ENCODE results near the gene PRKAB2.
"Not testable (repeated sequence)": the region's sequence is repeated elsewhere in the genome, so short reads cannot be mapped to it uniquely, and the experiment has no call there.

The PRKAB2 gene

DNA sequence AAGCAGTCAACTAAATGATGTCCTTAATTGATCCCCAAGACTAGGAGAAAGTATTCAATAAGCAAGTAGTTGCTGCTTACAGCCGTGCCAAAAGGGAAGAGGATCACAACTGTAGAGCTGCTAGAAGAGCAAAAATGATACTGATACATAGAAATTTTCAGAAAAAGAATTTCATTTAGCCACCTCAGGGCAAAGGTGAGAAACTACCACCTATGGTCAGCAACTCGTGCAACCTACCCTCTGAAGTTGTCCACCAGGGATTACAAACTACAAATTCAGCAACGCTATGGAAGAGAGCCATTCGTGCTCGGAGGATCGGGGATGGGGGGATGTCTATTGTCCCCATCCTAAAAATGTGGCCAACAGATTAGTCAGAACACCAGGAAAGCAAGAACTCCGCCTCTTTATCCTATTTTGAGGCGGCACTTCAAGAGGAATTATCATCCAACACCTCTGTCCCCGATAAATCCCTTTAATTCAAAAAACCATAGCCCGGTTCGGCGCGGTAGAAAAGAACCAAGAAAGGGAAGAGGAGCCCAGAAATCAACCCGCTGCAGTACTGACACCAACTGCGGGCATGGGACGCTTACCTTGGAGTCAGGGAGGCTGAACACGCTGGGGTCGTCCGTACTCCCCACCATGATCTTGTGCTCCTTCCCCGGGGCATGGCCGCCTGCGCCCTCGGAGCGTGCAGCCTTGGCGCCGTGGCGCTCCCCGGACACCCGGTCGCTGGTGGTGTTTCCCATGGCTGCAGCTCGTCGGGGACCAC lies 687 bp downstream of the PRKAB2 start:
- DNase-seq = no peak

DNA sequence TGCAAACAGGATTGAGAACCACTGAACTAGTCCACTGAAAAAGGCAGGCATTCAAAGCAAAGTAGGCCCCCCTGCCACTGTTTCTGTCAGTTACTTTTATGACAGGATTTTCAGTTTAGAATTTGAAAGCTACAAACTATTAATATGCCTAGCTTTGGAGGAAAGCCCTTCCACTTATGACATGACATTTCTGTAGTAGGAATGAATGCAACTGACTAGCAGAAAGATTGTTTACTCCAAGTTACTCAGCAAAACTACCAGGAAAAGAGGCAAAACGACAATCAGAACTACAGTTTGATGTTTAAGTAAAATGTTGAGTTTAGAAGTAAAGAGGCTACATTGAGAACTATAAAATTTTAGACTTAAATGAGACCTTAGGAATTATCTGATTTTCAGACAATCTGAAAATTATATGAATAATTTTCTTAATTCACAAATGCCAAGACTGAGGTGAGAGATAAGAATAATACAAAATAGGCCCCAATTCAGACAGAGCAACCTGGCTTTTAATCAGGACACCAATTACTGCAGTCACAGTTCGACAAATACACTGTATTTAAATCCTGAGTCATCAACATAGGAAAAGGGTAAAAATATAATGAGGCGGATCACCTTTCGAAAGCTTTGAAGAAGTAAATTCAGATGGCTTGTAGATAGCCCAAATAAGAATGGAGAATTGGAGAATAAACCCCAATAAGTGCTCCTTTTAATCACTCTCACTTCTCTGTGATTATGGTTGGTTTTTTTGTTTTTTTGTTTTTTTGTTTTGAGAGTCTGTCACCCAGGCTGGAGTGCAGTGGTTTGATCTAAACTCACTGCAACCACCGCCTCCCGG lies 2.2 kb downstream of the PRKAB2 start:
- no peak for DNase-seq

DNA sequence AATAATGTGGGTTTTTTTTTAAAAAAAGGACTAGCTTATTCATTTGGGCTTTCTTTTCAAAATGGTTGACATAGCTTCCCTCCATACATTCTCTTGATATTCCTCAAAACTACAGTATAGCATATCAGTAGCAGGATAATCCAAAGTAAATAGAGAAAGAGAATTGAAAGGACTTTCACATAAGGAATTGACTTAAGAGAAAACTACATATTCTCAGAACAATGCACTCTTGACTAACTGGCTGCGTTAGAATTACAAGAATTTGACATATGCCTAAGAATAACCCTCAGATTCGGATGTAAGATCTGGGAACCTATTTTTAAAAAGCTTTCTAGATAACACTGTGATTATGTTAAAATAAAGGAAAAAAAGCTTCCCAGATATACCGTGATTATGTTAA lies 3.1 kb downstream of the PRKAB2 start:
- DNase-seq = no peak

DNA sequence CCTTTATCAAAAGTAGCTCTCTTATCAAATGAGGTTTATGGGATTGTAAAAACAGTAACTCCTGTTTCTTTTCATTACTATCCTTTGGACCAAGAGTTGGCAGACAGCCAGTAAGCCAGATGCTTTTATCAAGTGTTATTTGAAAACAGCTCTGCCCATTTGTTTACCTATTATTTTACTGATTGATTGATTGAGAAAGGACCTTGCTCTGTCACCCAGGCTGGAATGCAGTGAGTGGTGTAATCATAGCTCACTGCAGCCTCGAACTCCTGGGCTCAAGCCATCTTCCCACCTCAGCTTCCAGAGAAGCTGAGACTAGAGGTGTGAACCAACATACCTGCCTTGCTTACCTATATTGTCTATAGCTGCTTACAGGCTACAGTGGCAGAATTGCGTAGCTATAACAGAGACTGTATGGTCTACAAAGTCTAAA lies 3.6 kb downstream of the PRKAB2 start:
- DNase-seq = no peak

DNA sequence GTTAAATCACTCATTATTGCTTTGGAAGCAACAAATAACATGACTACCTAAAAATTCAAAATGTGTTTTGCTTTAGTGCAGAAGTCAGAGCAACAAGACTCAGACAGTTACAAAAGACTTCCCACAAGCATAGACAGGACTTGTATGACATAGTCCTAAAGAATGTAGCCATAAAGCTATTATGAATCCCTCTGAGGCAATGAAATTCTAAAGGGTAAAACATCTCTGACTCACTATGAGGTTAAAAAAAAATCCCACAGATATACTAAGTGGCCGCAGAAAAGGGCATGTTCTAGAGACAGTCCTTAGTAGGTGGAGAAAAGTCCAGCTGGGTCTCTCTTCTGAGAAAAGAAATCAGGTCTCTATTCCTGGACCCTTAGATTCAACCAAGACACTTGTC lies 4.9 kb downstream of the PRKAB2 start:
- DNase-seq = no peak

DNA sequence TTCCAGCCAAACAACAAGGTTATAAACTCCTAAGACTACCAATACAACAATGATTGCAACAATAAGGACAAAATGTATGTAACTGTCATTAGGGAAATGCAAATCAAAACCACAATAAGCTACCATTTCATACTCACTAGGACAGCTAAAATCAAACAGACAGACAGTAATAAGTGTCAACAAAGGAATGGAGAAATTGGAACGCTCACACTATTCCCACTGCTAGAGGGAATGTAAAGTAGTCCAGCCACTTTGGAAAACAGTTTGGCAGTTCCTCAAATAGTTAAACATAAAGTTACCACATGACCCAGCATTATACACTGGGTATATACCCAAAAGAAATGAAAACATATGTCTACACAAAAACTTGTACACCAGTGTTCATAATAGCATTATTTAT lies 9.3 kb downstream of the PRKAB2 start:
- no peak for DNase-seq

DNA sequence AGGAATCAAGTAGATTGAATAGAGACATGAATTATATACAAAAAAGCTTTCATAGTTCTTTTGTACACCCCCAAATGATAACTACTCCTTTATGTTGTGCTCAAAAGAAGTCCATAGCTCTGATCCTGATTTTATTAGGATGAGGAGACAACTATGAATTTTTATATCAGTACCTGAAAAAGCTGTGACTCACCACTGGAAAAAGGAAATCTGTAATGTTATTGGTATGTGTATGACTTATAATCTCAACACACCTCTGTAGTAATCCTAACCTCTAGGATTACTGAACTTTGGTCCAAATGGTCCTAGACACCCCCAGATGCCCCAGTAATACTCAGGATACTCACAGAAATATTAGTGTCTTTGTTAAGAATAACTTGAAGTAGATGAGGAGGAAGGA lies 10.2 kb downstream of the PRKAB2 start:
- no peak for DNase-seq

DNA sequence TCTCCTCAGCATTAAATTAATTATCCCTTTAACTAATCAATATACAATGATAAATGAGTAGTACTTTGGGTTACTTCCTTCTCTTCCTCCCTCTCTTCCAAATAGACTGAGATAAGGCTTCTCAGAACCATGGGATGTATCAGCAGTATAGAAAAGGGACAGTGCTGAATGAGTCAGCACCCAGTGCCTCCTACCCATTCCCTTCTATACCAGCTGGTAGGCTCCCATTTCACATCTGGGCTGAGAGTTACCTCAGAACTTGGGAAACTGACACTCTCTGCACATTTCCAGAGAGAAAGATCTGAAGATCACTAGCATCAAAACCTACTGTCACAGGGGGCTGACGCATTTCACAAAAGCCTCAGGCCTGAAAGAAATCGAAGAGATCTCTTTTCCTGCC lies 15.2 kb downstream of the PRKAB2 start:
- not testable (repeated sequence) for DNase-seq

DNA sequence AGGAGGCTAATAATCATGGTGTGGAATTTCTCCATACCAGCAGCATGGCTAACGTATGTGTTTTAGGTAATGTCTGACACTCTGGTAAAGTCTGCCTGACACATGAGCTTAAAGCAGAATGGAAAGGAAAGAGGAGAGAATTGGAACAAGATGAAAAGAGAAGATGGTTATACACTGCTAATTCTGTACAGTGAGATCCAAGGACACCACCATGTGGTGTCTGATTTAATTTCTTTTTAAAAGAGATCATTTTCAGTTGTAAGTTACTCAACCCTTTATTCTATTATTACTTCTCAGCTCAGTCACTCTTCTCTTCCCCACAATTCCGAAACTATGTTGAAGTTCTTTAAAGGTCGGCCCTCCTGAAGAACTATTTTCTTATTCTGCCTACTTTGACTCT lies 15.6 kb downstream of the PRKAB2 start:
- DNase-seq = no peak

DNA sequence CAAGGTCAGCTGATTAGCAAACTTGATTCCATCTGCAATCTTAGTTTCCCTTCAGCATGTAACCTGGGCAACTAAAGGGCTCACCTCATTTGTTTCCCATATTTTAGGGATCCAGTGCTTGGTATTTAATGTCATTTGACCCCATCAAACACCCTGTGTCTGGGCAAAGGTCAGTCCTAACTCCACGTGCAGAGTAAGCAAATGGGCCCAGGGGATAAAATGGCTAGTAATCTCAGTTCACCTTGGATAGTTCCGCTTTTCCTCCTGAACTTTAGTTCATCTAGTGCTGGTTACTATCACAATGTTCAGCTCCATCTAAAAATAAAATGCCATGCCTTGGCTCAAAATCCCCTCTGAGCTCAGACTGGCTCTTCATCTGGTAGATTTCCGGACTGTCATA lies 19.5 kb downstream of the PRKAB2 start:
- DNase-seq = no peak

DNA sequence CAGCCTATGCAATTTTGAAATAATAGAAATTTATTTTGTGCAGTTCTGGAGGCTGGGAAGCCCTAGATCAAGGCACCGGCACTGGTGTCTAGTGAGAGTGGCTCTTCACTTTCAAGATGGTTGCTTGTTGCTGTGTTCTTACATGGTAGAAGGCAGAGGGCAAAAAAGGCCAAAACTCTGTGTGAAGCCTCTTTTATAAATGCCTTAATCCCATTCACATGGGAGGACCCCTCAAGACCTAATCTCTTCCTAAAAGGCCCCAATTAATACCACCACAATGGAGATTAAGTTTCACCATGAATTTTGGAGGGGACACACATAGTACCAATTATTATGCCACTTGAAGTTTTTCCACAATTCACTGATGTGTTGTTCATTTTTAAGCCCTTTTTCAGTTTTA lies 21.0 kb downstream of the PRKAB2 start:
- DNase-seq = no peak

DNA sequence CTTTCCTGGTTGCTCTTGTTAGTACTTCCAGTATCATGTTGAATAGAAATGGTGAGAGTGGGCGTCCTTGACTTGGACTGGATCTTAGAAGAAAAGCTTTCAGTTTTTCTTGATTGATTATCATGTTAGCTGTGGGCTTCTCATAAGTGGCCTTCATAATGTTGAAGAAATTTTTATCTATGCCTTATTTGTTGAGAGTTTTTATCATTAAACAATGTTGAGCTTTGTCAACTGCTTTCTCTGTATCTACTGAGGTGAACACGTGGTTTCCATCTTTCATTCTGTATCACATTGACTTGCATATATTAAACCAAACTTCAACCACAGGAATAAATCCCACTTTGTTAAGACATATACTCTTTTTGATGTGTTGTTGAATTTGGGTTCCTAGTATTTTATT lies 29.4 kb downstream of the PRKAB2 start:
- DNase-seq = no peak

DNA sequence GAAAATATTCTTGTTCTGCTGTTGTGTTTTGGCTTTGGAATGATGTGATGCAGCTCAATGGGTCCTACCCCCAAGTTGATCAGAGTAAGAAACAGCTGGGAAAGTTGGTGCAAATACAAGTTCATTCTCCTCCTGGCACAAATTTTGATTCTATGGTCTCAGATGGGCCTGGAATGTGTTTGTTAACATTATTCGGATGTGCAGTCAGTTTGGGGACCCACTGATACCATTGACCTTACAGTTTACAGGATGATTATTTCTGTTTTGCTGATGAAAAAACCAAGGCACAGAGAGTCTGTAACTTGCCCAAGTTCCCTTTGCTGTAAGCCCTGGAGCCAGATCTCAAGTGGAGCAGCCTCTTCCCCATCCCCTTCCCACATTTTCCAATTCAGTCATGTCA lies 41.5 kb downstream of the PRKAB2 start:
- DNase-seq = not testable (repeated sequence)

DNA sequence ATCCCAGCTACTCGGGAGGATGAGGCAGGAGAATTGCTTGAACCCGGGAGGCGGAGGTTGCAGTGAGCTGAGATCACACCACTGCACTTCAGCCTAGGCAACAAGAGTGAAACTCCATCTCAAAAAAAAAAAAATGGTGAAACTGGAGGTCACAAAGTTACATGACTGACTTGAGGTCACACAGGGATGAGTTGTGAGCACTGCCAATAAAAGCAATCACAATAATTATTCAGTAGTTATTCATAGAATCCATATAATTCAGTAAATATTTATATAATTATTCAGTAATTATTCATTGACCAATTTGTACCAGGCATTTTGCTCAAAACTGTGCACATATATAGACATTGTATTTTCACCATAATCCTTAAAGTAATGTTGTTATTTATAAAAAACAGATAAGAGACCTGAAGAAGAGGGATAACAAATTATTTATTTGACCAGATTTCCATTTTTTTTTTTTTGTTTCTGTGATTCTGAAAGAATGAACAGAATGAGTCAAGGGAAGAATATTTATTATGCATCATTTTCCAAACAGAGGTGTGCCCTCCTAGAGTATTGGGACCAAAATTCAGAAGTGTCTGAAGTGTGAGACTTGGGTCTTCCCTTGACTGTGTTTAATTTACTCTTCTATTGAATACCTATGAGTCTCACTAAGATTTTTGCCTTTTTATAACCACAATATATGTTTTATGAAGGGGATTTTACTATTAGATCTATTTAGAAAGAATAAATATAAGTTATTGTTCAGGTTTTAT lies 43.0 kb downstream of the PRKAB2 start:
- DNase-seq = no peak

DNA sequence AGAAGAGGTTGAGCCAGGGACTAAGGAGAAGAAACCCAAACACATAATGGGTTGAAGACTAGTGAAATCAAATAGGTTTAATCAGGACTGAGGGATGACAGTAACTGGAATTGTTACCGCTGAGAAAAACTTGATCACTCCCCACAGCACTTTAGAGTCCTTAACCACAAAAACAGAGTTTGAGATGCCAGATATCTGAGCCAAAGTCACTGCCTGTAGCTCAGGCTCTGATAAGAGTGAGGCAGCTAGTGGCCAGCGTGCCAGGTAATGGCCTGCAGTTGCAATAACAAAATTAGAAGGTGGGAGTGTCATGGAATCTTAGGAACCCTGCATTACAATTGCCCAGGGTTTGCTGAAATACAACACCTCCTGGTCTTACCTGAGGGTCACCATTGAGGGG lies 48.0 kb downstream of the PRKAB2 start:
- DNase-seq = no peak

DNA sequence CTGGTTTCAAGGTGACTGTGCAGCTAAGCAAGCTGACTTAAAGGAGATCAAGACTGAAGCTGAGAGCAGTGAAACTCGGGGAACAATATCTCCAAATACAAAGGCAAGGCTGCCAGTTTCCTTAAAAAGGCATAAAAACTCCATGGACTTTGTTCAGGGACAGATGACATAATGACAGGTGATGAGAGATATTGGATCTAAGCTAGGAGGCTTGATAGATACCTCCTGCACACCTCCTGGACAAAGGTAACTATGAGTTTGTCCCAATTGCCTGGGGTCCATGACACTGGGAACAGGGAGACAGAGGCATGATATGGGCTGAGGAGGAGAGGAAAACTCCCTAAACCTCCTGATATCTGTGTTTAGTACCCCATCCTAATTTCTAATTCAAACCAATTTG lies 55.2 kb downstream of the PRKAB2 start:
- no peak for DNase-seq

DNA sequence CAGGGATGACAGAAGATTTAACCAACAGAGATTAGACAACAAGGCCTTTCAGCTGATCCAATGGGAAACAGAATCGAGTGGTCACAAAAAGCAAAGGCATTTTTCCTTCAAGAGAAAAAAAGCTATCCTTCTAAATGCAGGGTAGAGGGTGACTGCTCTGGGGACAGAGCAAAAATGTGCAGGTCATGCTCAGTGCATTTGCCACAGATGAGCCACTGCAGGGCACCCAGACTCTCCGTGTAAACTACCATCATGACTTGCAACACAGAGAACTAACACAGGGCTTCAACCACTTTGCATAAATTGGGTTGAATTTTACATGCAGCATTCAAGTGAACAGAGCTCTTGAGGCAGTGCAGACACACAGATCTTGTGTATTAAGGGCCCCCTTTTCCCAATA lies 56.8 kb downstream of the PRKAB2 start:
- no peak for DNase-seq

DNA sequence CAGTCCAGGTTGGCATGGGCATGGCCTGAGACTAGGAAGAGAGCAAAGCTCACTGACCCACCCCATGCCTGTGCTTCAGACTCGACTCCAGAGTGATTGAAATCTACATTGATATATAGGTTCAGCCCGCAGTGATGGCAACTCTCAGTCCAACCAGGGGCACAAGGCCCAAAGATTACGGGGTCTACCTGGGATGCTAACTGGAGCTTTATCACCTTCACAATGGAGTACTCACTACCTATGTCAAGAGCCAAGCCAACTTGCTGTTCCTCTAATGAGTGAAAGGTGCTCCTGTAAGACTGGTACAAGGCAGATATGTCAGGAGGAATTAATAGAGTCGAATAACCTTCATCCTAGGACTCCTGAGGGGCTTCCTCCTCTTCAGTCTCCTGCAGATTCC lies 57.2 kb downstream of the PRKAB2 start:
- DNase-seq = not testable (repeated sequence)

DNA sequence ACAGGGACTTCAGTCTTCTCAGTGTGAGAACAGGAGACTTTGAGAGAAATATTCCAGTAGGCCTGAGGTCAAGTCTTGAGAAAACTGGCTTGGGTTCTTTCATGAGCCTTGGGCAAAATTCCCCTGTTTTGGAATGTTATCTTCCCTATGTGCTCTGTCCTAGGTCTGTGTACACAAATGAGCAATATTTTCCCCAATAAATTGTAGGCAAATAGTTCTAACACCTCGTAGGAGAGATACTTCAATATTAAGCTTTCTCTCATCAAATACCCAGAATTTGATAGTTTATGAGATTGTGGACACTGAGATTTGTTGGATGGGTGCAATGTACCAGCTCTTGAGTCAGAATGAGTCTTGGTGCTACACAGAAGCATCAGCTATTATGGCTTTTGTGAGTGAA lies 57.9 kb downstream of the PRKAB2 start:
- DNase-seq = not testable (repeated sequence)

DNA sequence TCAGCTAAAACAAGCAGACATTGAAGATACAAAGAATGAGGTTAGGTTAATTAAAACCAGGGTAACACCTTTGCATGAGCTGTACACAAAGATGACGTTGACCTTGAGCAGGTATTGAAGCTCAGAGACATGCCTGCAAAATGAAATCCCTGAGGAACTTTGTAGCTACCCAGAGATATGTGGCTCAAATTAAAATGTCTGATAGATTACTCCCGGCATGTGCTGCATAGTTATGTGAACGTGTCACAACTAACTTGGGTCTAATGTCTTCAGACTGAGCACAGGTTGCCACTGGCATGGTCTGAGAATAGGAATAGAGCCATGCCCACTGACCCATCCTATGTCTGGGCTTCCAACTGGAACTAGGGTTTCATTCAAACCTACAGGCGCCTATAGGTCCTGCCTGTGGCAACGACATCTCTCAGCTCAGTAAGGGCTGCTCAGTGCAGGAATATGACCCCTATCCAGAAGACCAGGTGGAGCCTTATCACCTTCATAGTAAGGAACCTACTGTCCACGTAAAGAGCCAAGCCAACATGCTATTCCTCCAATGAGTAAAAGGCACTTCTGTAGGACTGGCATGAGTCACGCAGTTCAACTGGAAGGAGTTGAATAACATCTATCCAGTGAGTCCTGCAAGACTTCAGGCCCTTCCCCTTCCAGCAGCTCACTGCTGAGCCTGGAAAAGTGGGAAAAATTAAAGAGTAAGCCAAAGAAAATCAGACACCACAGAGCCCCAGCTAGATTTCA lies 60.7 kb downstream of the PRKAB2 start:
- no peak for DNase-seq

DNA sequence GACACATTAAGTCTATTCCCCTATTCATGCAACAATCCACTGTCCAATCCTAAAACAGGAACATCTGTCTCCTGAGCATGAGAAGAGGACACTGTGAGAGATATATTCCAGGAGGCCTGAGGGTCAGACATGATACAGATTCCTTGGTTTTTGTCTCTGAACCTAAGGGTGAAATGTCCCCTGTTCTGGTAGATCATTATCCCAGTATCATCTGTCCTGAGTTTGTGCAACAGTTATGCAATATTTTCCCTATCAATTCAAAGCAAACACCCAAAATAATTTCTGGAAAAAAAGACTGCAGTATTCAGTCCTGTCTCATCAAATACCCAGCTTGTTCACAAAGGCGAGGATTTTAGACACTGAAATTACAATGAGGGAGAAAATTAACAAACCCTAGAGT lies 61.4 kb downstream of the PRKAB2 start:
- no peak for DNase-seq

DNA sequence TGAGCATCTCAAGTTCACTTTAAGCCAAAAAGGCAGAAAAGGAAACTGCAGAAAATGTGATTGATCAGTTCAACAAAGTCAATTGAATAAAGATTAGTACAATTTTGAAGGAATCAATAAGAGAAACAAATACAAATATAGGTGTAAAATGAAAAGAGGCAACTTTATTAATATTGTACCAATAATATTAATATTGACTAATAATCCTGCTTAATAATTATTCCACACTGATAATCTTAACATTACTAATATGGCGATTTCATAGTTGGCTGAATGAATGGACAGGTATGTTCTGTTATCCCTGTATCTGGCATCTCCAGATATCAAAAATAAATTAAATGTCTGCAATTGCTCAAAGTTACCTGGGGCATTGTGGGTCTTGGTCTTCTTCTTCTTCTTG lies 61.8 kb downstream of the PRKAB2 start:
- no peak for DNase-seq

DNA sequence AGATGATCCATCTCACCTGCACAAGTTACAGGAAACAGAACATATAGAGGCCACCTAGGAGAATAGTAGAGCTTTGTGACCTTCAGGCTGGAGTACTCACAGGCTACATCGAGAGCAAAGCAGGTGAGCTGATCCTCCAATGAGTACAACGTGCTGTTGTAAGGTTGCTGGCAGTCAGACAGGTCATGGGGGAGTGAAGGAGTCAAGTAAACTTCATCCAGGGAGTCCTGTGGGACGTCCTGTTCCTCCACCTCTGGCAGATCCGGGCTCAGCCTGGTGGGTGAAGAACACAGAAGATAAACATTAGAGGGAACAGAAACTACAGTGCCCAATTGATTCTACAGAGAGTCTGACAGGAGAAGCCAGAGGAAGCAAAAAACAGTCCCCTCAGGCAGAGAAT lies 62.5 kb downstream of the PRKAB2 start:
- DNase-seq = no peak
